Measurements from ENCODE around the gene UTP11.

UTP11 gene

GRCh38 chr1:38051079-38051543 is 38.6 kb downstream of the UTP11 start:
- Histone ChIP-seq H3K4me3 (replicated peaks; ENCODE audit: insufficient read depth, low read length) (no peak overlapping the region), H3K27me3 (ENCODE audit: insufficient read depth, poor library complexity, severe bottlenecking) (peaks cover 24% of the 10 kb centered on the region), H3K27ac (replicated peaks) (no peak overlapping the region)
- DNase-seq (ENCODE audit: low read depth in 1 of 2, low spot score in 1 of 2) = no peak
- TF ChIP-seq, protein P1, sequence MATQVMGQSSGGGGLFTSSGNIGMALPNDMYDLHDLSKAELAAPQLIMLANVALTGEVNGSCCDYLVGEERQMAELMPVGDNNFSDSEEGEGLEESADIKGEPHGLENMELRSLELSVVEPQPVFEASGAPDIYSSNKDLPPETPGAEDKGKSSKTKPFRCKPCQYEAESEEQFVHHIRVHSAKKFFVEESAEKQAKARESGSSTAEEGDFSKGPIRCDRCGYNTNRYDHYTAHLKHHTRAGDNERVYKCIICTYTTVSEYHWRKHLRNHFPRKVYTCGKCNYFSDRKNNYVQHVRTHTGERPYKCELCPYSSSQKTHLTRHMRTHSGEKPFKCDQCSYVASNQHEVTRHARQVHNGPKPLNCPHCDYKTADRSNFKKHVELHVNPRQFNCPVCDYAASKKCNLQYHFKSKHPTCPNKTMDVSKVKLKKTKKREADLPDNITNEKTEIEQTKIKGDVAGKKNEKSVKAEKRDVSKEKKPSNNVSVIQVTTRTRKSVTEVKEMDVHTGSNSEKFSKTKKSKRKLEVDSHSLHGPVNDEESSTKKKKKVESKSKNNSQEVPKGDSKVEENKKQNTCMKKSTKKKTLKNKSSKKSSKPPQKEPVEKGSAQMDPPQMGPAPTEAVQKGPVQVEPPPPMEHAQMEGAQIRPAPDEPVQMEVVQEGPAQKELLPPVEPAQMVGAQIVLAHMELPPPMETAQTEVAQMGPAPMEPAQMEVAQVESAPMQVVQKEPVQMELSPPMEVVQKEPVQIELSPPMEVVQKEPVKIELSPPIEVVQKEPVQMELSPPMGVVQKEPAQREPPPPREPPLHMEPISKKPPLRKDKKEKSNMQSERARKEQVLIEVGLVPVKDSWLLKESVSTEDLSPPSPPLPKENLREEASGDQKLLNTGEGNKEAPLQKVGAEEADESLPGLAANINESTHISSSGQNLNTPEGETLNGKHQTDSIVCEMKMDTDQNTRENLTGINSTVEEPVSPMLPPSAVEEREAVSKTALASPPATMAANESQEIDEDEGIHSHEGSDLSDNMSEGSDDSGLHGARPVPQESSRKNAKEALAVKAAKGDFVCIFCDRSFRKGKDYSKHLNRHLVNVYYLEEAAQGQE (IDR thresholded peaks at IDR 0.05; ENCODE audit: insufficient replicate concordance, low read depth) = no peak
- TF ChIP-seq POLR2AphosphoS5 (IDR thresholded peaks at IDR 0.05; ENCODE audit: low read depth) = no peak
- TF ChIP-seq SPI1 (IDR thresholded peaks at IDR 0.05; ENCODE audit: borderline replicate concordance, low read depth) = no peak
- no peak for TF ChIP-seq CTCF (IDR thresholded peaks at IDR 0.05; ENCODE audit: insufficient read depth, low read length)
- TF ChIP-seq GABPA (IDR thresholded peaks at IDR 0.05; ENCODE audit: low read depth) = no peak

DNA sequence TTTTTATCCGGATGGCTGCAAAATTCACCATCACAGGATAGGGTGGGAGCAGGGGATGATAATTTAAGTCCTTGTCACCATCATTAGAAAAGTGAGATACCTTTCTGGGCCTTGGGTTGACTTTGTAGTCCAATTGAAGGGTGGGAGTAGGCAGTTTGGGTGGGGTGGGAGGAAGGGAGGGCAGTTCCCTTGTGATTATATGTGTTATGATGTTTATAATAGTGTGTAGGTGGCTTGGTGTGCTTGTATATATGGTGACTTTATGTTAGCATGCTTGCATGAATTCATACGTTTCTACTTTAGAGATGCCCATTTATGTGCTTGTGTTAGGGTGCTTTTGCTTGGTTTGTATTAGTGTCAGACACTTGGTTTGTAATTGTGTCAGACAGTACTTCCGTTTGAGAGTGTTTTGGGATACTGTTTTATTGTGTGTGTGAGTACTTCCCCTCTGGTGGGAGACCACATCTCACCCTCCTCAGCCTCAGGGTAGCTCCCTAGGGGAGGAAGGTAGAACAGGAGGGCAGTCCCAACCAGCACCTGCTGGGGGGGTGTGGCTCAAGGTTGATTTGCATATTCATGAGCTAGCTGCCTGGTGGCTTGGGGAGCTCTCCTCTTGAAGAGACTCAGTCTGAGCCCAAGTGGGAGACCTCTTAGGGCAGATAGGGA is 40.3 kb downstream of the UTP11 start:
- Histone ChIP-seq H3K4me3 (replicated peaks; ENCODE audit: insufficient read depth, low read length) (no peak overlapping the region), H3K27ac (replicated peaks) (no peak overlapping the region), H3K27me3 (ENCODE audit: insufficient read depth, poor library complexity, severe bottlenecking) (peaks cover 15% of the 10 kb centered on the region)
- no peak for DNase-seq (ENCODE audit: low read depth in 1 of 2, low spot score in 1 of 2)
- no peak for TF ChIP-seq CTCF (IDR thresholded peaks at IDR 0.05; ENCODE audit: insufficient read depth, low read length)
- no peak for TF ChIP-seq POLR2AphosphoS5 (IDR thresholded peaks at IDR 0.05; ENCODE audit: low read depth)
- TF ChIP-seq SPI1 (IDR thresholded peaks at IDR 0.05; ENCODE audit: borderline replicate concordance, low read depth) = no peak
- TF ChIP-seq, protein P1 (IDR thresholded peaks at IDR 0.05; ENCODE audit: insufficient replicate concordance, low read depth) = no peak
- TF ChIP-seq GABPA (IDR thresholded peaks at IDR 0.05; ENCODE audit: low read depth) = no peak

DNA sequence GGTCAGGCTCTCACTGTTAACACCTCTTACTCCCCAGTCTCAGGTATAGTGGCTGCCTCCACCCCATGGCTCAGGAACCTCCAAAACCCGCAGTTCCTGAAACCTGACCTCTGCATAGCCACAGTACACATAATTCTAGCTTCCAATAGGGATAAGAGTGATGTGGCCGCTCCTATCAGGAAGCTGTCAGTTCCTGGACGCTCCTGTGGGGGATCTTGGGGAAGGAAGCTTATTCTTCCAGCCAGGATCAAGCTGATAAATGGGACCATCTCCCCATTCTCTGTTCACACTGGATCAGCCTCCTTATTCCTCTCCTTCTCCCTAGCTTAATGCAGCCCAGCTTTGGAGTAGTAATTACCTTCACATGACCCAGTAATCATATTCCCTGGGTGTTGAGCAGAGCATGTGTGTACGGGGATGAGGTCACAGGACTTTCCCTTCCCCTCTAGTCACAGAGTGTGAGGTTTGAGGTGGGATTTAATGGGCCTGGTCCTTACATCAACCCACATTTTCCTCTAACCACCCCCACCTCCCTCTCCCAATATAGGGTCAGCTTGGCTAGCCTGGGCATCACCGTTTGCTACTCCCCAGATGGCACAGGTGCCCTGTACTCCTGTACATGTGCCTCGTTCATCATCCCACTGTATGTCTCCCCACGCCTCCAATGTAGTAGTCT is 41.0 kb downstream of the UTP11 start:
- peaks cover 10% of the 10 kb centered on the region for H3K27me3 ChIP-seq (ENCODE audit: insufficient read depth, poor library complexity, severe bottlenecking)
- DNase-seq (ENCODE audit: low read depth in 1 of 2, low spot score in 1 of 2) = no peak
- TF ChIP-seq POLR2AphosphoS5 (IDR thresholded peaks at IDR 0.05; ENCODE audit: low read depth) (no peak), SPI1 (IDR thresholded peaks at IDR 0.05; ENCODE audit: borderline replicate concordance, low read depth) (no peak), CTCF (IDR thresholded peaks at IDR 0.05; ENCODE audit: insufficient read depth, low read length) (no peak), GABPA (IDR thresholded peaks at IDR 0.05; ENCODE audit: low read depth) (no peak)
- TF ChIP-seq, protein P1 (IDR thresholded peaks at IDR 0.05; ENCODE audit: insufficient replicate concordance, low read depth) = no peak
- no peak overlapping the region for H3K27ac ChIP-seq (replicated peaks)
- H3K4me3 ChIP-seq (replicated peaks; ENCODE audit: insufficient read depth, low read length) = no peak overlapping the region

Measured in HL-60 (cell line).